ENCODE data around the gene TARS2. TPM values are rescaled to one million over a fixed set of nuclear protein-coding genes. Genes with fewer than 3 reads are reported as not detected.

The TARS2 gene
- total RNA-seq, 1 experiment from 2014 or later = 42.9 TPM

DNA sequence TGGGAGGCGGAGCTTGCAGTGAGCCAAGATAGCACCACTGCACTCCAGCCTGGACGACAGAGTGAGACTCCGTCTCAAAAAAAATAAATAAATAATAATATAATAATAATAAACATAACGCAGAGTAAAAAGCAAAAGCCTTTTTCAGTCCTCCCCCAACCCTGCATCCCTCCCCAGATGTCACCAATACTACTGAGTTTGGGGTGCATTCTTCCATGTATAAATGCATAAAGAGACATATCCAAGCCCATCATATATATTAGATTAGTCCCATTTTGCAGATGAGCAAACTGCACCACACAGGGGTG, 61.1 kb downstream of the TARS2 start (continued):
- TF ChIP-seq, protein P1, sequence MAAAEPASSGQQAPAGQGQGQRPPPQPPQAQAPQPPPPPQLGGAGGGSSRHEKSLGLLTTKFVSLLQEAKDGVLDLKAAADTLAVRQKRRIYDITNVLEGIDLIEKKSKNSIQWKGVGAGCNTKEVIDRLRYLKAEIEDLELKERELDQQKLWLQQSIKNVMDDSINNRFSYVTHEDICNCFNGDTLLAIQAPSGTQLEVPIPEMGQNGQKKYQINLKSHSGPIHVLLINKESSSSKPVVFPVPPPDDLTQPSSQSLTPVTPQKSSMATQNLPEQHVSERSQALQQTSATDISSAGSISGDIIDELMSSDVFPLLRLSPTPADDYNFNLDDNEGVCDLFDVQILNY (CRISPR knock-in tag; IDR thresholded peaks at IDR 0.05) = no peak
- TF ChIP-seq ZNF396 (CRISPR knock-in tag; IDR thresholded peaks at IDR 0.05; ENCODE audit: borderline replicate concordance) (no peak), ZNF232 (CRISPR knock-in tag; IDR thresholded peaks at IDR 0.05) (no peak), NFYB (CRISPR knock-in tag; conservative IDR thresholded peaks at IDR 0.05; ENCODE audit: low read depth) (no peak), FOXK1 (CRISPR knock-in tag; IDR thresholded peaks at IDR 0.05) (no peak), RELA (CRISPR knock-in tag; IDR thresholded peaks at IDR 0.05; ENCODE audit: borderline replicate concordance) (no peak), GTF2I (CRISPR knock-in tag; conservative IDR thresholded peaks at IDR 0.05) (no peak)
- TF ChIP-seq, protein P2, sequence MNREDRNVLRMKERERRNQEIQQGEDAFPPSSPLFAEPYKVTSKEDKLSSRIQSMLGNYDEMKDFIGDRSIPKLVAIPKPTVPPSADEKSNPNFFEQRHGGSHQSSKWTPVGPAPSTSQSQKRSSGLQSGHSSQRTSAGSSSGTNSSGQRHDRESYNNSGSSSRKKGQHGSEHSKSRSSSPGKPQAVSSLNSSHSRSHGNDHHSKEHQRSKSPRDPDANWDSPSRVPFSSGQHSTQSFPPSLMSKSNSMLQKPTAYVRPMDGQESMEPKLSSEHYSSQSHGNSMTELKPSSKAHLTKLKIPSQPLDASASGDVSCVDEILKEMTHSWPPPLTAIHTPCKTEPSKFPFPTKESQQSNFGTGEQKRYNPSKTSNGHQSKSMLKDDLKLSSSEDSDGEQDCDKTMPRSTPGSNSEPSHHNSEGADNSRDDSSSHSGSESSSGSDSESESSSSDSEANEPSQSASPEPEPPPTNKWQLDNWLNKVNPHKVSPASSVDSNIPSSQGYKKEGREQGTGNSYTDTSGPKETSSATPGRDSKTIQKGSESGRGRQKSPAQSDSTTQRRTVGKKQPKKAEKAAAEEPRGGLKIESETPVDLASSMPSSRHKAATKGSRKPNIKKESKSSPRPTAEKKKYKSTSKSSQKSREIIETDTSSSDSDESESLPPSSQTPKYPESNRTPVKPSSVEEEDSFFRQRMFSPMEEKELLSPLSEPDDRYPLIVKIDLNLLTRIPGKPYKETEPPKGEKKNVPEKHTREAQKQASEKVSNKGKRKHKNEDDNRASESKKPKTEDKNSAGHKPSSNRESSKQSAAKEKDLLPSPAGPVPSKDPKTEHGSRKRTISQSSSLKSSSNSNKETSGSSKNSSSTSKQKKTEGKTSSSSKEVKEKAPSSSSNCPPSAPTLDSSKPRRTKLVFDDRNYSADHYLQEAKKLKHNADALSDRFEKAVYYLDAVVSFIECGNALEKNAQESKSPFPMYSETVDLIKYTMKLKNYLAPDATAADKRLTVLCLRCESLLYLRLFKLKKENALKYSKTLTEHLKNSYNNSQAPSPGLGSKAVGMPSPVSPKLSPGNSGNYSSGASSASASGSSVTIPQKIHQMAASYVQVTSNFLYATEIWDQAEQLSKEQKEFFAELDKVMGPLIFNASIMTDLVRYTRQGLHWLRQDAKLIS (CRISPR knock-in tag; IDR thresholded peaks at IDR 0.05; ENCODE audit: borderline replicate concordance) = no peak
- TF ChIP-seq, protein P3, sequence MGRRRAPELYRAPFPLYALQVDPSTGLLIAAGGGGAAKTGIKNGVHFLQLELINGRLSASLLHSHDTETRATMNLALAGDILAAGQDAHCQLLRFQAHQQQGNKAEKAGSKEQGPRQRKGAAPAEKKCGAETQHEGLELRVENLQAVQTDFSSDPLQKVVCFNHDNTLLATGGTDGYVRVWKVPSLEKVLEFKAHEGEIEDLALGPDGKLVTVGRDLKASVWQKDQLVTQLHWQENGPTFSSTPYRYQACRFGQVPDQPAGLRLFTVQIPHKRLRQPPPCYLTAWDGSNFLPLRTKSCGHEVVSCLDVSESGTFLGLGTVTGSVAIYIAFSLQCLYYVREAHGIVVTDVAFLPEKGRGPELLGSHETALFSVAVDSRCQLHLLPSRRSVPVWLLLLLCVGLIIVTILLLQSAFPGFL (CRISPR knock-in tag; IDR thresholded peaks at IDR 0.05; ENCODE audit: borderline replicate concordance) = no peak
- TF ChIP-seq, protein P4, sequence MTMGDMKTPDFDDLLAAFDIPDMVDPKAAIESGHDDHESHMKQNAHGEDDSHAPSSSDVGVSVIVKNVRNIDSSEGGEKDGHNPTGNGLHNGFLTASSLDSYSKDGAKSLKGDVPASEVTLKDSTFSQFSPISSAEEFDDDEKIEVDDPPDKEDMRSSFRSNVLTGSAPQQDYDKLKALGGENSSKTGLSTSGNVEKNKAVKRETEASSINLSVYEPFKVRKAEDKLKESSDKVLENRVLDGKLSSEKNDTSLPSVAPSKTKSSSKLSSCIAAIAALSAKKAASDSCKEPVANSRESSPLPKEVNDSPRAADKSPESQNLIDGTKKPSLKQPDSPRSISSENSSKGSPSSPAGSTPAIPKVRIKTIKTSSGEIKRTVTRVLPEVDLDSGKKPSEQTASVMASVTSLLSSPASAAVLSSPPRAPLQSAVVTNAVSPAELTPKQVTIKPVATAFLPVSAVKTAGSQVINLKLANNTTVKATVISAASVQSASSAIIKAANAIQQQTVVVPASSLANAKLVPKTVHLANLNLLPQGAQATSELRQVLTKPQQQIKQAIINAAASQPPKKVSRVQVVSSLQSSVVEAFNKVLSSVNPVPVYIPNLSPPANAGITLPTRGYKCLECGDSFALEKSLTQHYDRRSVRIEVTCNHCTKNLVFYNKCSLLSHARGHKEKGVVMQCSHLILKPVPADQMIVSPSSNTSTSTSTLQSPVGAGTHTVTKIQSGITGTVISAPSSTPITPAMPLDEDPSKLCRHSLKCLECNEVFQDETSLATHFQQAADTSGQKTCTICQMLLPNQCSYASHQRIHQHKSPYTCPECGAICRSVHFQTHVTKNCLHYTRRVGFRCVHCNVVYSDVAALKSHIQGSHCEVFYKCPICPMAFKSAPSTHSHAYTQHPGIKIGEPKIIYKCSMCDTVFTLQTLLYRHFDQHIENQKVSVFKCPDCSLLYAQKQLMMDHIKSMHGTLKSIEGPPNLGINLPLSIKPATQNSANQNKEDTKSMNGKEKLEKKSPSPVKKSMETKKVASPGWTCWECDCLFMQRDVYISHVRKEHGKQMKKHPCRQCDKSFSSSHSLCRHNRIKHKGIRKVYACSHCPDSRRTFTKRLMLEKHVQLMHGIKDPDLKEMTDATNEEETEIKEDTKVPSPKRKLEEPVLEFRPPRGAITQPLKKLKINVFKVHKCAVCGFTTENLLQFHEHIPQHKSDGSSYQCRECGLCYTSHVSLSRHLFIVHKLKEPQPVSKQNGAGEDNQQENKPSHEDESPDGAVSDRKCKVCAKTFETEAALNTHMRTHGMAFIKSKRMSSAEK (CRISPR knock-in tag; IDR thresholded peaks at IDR 0.05; ENCODE audit: borderline replicate concordance) = no peak
- TF ChIP-seq, protein P5, sequence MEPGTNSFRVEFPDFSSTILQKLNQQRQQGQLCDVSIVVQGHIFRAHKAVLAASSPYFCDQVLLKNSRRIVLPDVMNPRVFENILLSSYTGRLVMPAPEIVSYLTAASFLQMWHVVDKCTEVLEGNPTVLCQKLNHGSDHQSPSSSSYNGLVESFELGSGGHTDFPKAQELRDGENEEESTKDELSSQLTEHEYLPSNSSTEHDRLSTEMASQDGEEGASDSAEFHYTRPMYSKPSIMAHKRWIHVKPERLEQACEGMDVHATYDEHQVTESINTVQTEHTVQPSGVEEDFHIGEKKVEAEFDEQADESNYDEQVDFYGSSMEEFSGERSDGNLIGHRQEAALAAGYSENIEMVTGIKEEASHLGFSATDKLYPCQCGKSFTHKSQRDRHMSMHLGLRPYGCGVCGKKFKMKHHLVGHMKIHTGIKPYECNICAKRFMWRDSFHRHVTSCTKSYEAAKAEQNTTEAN (CRISPR knock-in tag; IDR thresholded peaks at IDR 0.05) = no peak

DNA sequence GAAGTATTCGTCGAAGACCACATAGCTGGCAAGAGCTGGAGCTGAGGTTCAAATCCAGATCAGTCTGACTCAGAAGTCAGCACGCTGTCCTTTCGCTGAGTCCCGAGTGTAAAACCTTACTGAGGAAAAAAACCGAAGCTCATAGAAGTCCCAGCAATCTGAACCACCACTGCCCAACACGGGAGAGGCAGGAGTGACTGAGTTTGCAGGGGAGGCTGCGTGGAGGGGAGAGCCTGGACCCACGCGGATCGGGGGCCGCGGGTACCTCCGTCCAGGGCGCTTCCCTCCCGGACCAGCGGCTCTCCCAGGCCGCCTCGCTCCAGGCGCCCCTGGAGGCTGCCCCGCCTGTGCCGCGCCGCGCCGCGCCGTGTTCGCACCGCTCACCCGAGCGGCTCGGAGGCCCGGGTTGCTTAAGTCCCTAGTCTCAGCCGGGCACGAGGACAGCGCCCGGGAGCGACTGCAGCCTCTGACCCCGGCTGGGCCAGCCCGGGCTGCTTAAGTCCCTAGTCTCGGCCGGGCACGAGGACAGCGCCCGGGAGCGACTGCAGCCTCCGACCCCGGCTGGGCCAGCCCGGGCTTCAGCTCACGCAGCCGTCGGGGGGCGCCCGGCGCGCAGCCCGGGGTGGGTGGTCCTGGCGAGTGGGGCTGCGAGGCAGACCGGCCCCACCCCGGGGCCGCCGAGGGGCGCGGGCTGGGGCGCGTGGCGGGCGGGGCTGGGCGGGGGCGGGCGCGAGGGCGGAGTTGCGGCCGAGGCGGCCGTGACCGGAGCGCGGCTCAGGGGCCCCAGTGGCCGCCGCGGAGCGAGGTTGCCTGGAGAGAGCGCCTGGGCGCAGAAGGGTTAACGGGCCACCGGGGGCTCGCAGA, 61.6 kb downstream of the TARS2 start, which contains the start of gene ADAMTSL4:
ADAMTSL4 (plus strand) TSS at position 777 of the 864 bp plus-strand sequence. CDS start 2,881 bp downstream, outside the sequence.
- peak; percentile 63 for DNase-seq (ENCODE audit: low spot score)
- ATAC-seq = peak; percentile 63
- POLR2A ChIA-PET = interaction anchor here (0.6 to 1.4 kb wide), 6 partner anchors 10 to 185 kb away, joined by 3 to 5 read pairs (median 4); partner anchors contain the start of genes FALEC and RPRD2
- Mint-ChIP-seq H3K9me3 (no peaks in the 10 kb centered on the region), H3K27ac (no peak within 1 kb of the TSS), H3K36me3 (no peaks in the 10 kb centered on the region), H3K27me3 (ENCODE audit: low read depth) (peaks cover 43% of the 10 kb centered on the region), H3K4me3 (peak within 1 kb of the TSS; percentile 80), H3K4me1 (peaks cover 25% of the 10 kb centered on the region)
- CTCF ChIA-PET = interaction anchor here (1.8 to 8.2 kb wide), 3 partner anchors 11 to 32 kb away, joined by 5 to 124 read pairs (median 97); no protein-coding TSS in a partner anchor
- TF ChIP-seq RORB (CRISPR knock-in tag; IDR thresholded peaks at IDR 0.05) (no peak), ZNF138 (CRISPR knock-in tag; conservative IDR thresholded peaks at IDR 0.05) (no peak), ZNF317 (CRISPR knock-in tag; IDR thresholded peaks at IDR 0.05; ENCODE audit: borderline replicate concordance, low read depth) (no peak), SP1 (CRISPR knock-in tag; conservative IDR thresholded peaks at IDR 0.05) (0 out of 2 replicates have a peak, but pooled peaks have one; percentile 14), KAT7 (CRISPR knock-in tag; IDR thresholded peaks at IDR 0.05; ENCODE audit: borderline replicate concordance) (no peak)
- TF ChIP-seq, protein P6, sequence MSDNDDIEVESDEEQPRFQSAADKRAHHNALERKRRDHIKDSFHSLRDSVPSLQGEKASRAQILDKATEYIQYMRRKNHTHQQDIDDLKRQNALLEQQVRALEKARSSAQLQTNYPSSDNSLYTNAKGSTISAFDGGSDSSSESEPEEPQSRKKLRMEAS (CRISPR knock-in tag; IDR thresholded peaks at IDR 0.05) = peak; percentile 45; the same call in 1 of the 2 replicates
- TF ChIP-seq, protein P7, sequence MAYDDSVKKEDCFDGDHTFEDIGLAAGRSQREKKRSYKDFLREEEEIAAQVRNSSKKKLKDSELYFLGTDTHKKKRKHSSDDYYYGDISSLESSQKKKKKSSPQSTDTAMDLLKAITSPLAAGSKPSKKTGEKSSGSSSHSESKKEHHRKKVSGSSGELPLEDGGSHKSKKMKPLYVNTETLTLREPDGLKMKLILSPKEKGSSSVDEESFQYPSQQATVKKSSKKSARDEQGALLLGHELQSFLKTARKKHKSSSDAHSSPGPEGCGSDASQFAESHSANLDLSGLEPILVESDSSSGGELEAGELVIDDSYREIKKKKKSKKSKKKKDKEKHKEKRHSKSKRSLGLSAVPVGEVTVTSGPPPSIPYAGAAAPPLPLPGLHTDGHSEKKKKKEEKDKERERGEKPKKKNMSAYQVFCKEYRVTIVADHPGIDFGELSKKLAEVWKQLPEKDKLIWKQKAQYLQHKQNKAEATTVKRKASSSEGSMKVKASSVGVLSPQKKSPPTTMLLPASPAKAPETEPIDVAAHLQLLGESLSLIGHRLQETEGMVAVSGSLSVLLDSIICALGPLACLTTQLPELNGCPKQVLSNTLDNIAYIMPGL (CRISPR knock-in tag; IDR thresholded peaks at IDR 0.05) = peak; percentile 37; the same call in 1 of the 2 replicates

Measured in WTC11 (cell line).